Fibroblast of the aortic adventitia (primary cell): ENCODE results near the gene EEF1AKMT4. TPM values are rescaled to one million over a fixed set of nuclear protein-coding genes. Genes with fewer than 3 reads are reported as not detected.

Experiments
- DNase-seq: peaks from one replicate; pipeline ENCODE4 v3.0.0-alpha.2; 2010; ENCODE audit warnings: low read depth
- H3K4me3 ChIP-seq: 2 replicates; pipeline ENCODE4 v1.5.1; 2011; ENCODE audit warnings: low read depth, mild to moderate bottlenecking, control low read depth, low read length, moderate library complexity
- total RNA-seq: library from RNA; depleted of rRNA; stranded (reverse); fragments of >200 nt; gene quantifications from 2 replicates; pipeline ENCODE4 v1.2.3, GENCODE V29; 2012; ENCODE audit warnings: low replicate concordance
- TF ChIP-seq, protein P1 (sequence below): IDR thresholded peaks from 2 replicates; pipeline ENCODE4 v1.5.1; 2011; ENCODE audit warnings: mild to moderate bottlenecking, low read length, control low read depth, inconsistent platforms; ENCODE audit not compliant: insufficient read depth

EEF1AKMT4 gene
- total RNA-seq, 1 donor: 2.5 TPM

DNA sequence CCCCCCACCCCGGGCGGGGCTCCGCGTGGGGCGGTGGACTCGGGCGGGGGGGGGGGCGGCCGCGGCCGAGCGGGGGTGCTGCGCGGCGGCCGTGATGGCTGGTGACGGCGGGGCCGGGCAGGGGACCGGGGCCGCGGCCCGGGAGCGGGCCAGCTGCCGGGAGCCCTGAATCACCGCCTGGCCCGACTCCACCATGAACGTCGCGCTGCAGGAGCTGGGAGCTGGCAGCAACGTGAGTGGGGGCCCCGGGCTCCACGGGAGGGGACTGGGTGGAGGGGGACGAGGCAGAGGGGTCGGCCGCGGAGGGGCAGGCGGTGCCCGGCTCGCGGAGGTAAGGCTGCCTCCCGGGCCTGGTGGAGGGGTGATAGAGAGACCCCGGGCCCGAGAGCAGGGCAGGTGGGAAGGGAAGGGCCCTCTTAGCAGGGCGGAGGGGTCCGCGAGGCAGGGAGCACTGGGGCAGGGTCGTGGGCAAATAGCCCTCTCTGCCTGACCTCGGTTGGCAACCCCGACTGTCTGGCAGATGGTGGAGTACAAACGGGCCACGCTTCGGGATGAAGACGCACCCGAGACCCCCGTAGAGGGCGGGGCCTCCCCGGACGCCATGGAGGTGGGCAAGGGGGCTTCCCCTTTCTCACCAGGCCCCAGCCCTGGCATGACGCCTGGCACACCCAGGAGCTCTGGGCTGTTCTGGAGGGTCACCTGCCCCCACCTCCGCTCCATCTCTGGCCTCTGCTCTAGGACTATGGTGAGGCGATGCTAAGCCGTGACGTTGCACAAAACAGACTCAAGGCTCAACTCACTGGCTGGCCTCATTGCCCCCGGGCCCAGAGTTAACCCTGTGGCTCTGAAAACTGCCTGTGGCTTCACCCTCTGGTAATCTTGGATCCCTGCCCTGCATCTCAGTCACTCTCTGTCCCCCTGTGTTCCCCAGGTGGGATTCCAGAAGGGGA is 26.8 kb downstream of the EEF1AKMT4 start, which contains the start of gene ECE2:
Gene ECE2, plus strand, starts transcription at position 62 of the 950 bp plus-strand sequence. Its CDS starts 132 bp downstream, at position 194.
- TF ChIP-seq, protein P1, sequence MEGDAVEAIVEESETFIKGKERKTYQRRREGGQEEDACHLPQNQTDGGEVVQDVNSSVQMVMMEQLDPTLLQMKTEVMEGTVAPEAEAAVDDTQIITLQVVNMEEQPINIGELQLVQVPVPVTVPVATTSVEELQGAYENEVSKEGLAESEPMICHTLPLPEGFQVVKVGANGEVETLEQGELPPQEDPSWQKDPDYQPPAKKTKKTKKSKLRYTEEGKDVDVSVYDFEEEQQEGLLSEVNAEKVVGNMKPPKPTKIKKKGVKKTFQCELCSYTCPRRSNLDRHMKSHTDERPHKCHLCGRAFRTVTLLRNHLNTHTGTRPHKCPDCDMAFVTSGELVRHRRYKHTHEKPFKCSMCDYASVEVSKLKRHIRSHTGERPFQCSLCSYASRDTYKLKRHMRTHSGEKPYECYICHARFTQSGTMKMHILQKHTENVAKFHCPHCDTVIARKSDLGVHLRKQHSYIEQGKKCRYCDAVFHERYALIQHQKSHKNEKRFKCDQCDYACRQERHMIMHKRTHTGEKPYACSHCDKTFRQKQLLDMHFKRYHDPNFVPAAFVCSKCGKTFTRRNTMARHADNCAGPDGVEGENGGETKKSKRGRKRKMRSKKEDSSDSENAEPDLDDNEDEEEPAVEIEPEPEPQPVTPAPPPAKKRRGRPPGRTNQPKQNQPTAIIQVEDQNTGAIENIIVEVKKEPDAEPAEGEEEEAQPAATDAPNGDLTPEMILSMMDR: no peak
- H3K4me3 ChIP-seq: peak within 1 kb of the TSS; percentile 22
- DNase-seq: no peak

DNA sequence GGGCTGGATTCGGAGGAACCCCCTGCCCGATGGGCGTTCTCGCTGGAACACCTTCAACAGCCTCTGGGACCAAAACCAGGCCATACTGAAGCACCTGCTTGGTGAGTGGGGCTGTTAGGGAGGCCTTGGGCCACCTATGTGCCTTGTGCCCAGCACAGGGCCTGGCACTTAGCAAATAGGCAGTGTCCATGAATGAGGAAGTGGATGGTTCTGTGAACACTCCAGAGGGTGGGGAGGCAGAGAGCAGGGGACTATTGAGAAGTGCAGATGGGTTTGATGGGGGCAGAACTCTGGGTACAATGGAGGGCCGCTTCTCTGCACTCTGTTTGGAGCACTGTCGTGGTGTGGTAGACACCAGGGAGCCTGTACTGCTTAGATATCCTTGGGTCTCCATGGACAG is 27.9 kb downstream of the EEF1AKMT4 start:
- DNase-seq: no peak
- no peak overlapping the region for H3K4me3 ChIP-seq
- TF ChIP-seq, protein P1: no peak

GRCh38 chr3:184282941-184283340 is 33.5 kb downstream of the EEF1AKMT4 start:
- no peak for DNase-seq
- TF ChIP-seq, protein P1: no peak
- H3K4me3 ChIP-seq: no peak overlapping the region

DNA sequence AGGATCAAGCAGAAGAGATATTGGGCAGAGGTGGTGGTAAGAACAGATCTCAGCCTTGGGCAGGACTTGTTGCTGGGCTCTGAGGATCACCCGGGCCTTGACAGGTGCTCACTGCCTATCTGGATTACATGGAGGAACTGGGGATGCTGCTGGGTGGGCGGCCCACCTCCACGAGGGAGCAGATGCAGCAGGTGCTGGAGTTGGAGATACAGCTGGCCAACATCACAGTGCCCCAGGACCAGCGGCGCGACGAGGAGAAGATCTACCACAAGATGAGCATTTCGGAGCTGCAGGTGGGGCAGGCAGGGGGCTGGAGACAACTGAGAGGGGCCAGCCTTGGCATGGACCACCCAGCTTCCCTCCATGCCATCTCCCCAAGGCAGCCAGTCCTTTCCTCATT is 34.2 kb downstream of the EEF1AKMT4 start:
- DNase-seq: no peak
- H3K4me3 ChIP-seq: no peak overlapping the region
- TF ChIP-seq, protein P1: no peak

- H3K4me3 ChIP-seq: no peak overlapping the region
- DNase-seq: peak; percentile 80
- TF ChIP-seq, protein P1: peak; percentile 52
These were observed 35.2 kb downstream of the EEF1AKMT4 start for GRCh38 chr3:184284696-184285095.

GRCh38 chr3:184289426-184289938 is 40.0 kb downstream of the EEF1AKMT4 start:
- TF ChIP-seq, protein P1: peak; percentile 59
- no peak overlapping the region for H3K4me3 ChIP-seq
- peak; percentile 60 for DNase-seq
